ENCODE results near the gene SIGLEC9. TPM values are rescaled to one million over a fixed set of nuclear protein-coding genes. Genes with fewer than 3 reads are reported as not detected.

Gene SIGLEC9
- polyA plus RNA-seq, 4 donors, result 1.2 to 1.8 (median 1.5) TPM

DNA sequence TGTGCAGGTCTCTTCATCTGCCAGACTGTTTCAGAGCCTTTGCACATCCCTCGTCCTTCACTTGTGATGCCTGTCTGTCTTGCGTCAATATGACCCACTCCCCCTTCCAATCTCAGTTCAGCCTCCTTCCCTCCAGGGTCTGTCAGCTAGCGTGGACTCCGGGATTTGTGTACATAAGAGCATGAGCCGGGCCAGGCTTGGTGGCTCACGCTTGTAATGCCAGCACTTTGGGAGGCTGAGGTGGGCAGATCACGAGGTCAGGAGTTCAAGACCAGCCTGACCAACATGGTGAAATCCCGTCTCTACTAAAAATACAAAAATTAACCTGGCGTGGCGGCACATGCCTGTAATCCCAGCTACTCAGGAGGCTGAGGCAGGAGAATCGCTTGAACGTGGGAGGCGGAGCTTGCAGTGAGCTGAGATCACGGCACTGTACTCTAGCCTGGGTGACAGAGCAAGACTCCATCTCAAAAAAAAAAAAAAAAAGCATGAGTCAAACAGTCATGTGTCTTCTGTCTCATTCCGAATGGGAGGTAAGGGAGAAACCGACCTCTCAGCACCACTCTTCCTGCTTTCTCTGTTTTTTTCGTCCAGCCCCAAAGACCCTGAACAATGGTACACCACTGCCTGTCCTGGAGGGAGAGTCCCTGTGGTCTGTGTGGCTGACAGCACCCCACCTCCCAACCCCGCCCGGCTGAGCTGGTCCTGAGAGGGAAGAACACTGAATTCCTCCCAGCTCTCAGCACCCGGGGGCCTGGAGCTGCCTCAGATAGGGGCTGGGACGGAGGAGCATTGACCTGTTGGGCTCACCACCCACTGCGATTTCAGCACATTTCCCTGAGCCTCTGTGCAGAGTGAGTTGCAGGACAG lies 2.4 kb upstream of the SIGLEC9 start:
- no peak for DNase-seq (ENCODE audit: low read depth in 4 of 4, low spot score in 3 of 4)

DNA sequence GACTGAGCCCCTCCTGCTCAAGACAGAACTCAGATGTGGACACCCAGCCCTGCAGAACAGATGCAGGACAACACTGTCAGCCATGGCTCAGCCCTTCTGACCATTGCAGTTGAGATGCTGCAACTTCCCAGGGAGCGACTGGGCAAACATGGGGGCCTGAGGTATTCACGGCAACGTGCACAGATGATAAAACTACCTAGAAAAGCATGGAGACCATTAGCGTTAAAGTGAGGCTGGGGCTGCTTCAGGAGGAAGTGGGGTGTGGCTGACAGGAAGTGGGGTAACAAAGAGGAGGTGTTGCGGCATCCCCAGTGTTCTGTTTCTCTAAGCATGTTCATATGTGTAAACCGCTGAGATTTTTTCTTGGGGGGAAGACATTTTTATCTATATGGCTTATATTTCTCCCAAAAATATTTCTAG lies 1.3 kb upstream of the SIGLEC9 start:
- no peak for DNase-seq (ENCODE audit: low read depth in 4 of 4, low spot score in 3 of 4)

- no peak for DNase-seq (ENCODE audit: low read depth in 4 of 4, low spot score in 3 of 4)
Measured at GRCh38 chr19:51123802-51124201, 904 bp upstream of the SIGLEC9 start.

DNA sequence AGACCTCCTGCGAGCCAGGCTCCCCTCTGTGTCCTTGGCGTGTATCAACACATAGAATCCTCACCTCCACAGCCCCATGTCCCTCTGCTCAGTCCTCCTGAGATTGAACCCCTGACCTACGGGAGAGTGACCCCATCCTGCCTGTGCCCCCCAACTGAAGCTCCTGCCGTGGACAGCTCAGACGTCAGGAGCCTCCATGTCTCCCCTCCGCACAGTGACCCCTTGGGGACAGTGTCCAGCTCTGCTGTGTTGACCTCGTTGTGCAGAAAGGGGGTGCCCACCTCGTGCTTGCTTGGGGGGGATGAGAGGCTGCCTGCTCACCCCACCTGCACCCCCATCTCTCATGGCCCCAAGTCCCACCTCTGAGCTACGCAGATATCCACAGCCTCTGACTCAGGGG lies 490 bp upstream of the SIGLEC9 start:
- no peak for DNase-seq (ENCODE audit: low read depth in 4 of 4, low spot score in 3 of 4)

DNA sequence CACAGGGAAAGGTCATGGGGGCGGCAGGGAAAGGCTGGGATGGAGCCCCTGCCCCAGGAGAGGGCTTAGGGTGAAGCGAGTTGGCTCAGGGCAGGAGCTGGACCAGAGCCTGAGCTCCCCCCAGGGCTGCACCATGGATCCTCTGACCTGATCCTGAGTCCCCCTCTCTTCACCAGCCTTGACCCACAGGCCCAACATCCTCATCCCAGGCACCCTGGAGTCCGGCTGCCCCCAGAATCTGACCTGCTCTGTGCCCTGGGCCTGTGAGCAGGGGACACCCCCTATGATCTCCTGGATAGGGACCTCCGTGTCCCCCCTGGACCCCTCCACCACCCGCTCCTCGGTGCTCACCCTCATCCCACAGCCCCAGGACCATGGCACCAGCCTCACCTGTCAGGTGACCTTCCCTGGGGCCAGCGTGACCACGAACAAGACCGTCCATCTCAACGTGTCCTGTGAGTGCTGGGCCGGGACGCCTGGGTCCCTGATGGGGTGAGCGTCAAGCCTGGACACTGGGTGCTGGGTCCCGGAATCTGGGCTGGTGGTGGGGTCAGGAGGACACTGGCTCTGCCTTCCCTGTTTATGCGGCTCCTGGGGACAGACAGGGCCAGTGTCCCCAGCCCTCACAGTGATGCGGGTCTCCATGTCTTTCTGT lies 842 bp downstream of the SIGLEC9 start:
- no peak for DNase-seq (ENCODE audit: low read depth in 4 of 4, low spot score in 3 of 4)

GRCh38 chr19:51127032-51127431 lies 2.3 kb downstream of the SIGLEC9 start:
- DNase-seq (ENCODE audit: low read depth in 4 of 4, low spot score in 3 of 4), result no peak

DNA sequence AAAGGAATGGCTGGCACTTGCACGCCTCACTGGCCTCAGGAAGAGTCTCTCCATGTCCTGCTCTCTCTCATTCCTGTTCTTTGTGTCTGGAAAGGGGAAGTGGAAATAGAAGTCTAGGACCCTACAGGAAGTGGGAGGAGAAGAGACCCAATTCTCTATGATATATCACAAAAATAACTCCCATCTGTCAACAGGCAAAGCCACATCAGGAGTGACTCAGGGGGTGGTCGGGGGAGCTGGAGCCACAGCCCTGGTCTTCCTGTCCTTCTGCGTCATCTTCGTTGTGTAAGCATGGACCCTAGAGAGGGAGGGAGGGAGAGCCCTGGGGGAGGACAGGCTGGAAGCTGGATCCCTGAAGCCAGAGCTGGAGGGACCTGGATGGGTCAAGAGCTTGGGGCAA lies 3.0 kb downstream of the SIGLEC9 start:
- DNase-seq (ENCODE audit: low read depth in 4 of 4, low spot score in 3 of 4), result no peak

DNA sequence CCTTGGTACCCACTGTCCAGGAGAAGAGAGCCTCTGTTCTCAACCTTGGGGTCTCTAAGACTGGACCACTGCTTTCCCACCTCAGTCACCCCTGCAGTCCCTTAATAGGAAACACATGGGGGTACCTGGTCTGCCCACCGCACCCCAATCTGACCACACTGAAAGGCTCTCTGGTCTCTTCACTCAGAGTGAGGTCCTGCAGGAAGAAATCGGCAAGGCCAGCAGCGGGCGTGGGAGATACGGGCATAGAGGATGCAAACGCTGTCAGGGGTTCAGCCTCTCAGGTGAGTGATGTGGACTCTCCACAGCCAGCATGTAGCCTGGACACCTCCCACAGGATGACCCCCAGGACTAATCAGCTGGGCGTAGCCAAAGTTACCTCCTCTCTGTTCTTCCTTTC lies 3.5 kb downstream of the SIGLEC9 start:
- DNase-seq (ENCODE audit: low read depth in 4 of 4, low spot score in 3 of 4), result no peak

DNA sequence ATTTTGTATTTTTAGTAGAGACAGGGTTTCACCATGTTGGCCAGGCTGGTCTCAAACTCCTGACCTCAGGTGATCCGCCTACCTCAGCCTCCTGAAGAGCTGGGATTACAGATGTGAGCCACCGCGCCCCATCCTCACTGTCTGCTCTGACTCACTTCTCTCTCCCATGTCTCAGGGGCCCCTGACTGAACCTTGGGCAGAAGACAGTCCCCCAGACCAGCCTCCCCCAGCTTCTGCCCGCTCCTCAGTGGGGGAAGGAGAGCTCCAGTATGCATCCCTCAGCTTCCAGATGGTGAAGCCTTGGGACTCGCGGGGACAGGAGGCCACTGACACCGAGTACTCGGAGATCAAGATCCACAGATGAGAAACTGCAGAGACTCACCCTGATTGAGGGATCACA lies 5.0 kb downstream of the SIGLEC9 start:
- no peak for DNase-seq (ENCODE audit: low read depth in 4 of 4, low spot score in 3 of 4)

GRCh38 chr19:51131780-51132680 lies 7.3 kb downstream of the SIGLEC9 start:
- no peak for DNase-seq (ENCODE audit: low read depth in 4 of 4, low spot score in 3 of 4)

- DNase-seq (ENCODE audit: low read depth in 4 of 4, low spot score in 3 of 4), result no peak
Measured at GRCh38 chr19:51135004-51135403, 10.3 kb downstream of the SIGLEC9 start.

DNA sequence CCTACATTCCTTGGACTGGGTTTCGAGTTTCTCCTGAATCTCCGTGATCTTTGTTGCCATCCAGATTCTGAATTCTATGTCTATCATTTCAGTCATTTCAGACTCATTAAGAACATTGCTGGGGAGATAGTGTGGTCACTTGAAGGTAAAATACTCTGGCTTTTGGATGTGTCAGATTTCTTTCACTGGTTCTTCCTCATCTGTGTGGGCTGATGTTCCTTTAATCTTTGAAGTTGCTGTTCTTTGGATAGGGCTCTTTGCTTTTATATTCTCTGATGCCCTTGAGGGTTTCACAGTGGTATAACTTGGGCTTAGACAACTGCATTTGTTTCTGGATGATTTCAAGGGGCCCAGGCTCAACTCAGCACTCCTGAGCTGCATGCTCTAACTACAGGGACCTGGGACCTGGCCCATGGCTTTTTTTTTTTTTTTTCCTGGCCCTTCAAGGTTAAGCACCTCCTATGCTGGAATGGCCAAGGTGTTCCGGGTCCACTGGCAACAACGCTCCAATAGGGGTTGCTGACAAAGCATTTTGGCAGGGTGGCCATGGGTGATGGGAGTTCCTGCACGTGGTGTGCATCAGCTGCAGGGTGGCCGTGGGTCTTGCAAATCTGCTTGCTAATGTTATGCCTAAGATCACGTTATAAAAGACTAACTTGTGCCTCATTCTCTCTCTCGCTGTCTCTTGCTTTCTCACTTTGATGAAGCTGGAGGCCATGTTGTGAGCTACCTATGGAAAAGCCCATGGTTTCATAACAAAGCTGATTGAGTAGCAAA lies 11.5 kb downstream of the SIGLEC9 start:
- no peak for DNase-seq (ENCODE audit: low read depth in 4 of 4, low spot score in 3 of 4)

DNA sequence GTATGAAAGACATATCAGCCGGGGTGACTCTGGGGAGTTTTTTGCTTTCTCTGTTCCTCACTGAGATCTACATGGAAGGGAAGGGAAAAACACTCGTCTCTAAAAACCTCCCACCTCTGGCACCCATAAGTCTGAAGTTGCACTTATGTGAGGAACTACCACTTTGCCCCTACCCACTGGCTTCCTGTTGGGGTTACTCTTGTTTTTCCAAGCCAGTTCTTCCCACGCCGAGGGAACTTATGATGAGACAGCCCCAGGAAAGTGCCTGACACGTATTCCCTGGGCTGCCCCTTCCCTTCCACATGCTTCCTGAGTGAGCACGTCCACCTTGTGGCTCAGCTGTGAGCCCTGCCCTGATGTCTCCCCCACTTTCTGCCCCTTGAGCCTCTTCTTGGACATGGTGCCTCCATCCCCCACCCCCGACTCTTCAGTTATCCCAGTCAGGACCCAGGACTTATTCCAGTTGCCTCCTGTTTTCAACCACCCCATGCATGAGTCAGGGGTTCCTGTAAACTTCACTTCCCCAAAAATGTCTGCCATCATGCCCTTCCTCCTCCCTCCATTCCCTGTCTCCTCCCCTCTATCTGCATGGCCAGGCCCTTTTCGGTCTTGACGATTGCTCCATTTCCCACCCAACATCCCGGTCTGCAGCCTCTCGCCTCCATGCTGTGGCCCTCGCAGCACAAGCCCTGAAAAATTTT lies 12.3 kb downstream of the SIGLEC9 start:
- DNase-seq (ENCODE audit: low read depth in 4 of 4, low spot score in 3 of 4), result no peak

GRCh38 chr19:51137792-51138425 lies 13.2 kb downstream of the SIGLEC9 start:
- no peak for DNase-seq (ENCODE audit: low read depth in 4 of 4, low spot score in 3 of 4)

GRCh38 chr19:51138549-51138979 lies 13.9 kb downstream of the SIGLEC9 start:
- no peak for DNase-seq (ENCODE audit: low read depth in 4 of 4, low spot score in 3 of 4)

DNA sequence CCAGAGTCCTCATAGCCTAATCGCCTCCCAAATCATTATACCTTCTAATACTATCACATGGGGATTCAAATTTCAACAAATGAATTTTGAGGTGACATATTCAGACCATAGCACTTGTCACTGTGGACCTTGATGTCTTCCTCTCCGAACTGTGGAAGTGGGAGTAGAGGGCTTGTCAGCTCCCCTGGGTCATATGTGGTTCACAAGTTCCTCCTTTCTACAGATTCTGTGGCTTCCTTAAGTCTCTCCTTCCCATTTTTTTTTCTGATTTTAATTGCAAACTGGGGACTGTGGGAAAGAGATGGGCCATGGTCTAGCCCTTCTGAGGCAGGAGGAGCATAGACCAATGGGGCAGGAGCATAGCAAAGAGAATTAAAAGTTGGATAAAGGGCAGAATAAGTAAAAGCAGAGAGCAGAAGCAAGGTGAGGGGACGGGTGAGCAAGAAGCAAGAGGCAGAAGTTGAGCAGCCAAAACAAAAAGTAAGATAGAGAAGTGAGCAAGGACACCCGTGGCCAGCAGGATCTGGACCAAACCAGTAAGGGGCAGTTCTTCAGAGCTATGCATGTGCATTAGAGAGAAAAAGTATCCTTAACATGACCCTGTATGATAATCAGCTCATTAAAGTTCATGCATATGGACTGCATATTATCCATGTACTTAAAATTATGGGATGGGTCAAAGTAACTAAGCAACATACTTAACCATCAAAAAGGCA lies 14.8 kb downstream of the SIGLEC9 start:
- DNase-seq (ENCODE audit: low read depth in 4 of 4, low spot score in 3 of 4), result no peak

GRCh38 chr19:51140441-51140840 lies 15.7 kb downstream of the SIGLEC9 start:
- no peak for DNase-seq (ENCODE audit: low read depth in 4 of 4, low spot score in 3 of 4)

DNA sequence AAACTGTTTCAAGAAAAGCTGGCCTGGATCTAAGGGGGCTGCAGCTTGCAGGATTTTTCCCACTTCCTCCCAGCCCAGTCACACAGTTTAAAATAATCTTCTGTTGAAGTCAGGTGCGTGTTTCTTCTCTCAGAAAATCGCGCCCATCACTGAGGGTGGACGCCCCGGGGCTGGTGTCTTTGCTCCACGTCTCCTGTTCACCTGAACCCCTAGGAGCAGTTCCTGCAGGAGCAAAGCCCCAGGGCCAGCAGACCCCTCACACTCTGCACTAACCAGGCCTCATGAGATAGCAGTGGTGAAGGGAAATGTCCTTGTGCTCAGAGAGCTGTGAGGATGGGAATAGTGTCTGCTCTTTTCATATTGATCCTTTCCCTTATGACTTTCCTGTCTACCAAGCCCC lies 16.5 kb downstream of the SIGLEC9 start:
- DNase-seq (ENCODE audit: low read depth in 4 of 4, low spot score in 3 of 4), result no peak

DNA sequence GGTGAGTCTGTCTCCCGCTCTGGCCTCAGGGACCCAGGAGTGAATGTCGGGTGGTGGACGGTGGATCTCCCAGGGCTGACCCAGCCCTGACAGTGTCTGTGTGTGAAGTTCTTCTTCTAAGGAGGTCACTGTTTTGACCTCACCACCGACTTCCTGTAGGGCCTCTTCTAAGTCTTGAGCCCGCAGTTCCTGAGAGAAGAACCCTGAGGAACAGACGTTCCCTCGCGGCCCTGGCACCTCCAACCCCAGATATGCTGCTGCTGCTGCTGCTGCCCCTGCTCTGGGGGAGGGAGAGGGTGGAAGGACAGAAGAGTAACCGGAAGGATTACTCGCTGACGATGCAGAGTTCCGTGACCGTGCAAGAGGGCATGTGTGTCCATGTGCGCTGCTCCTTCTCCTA lies 17.4 kb downstream of the SIGLEC9 start, which contains the start of gene SIGLEC7:
TSS of gene SIGLEC7 (plus strand) at position 183 of the 400 bp plus-strand sequence. CDS start at position 252, 69 bp downstream.
- DNase-seq (ENCODE audit: low read depth in 4 of 4, low spot score in 3 of 4), result no peak
